ENCODE results near the gene OR5H1. TPM values are rescaled to one million over a fixed set of nuclear protein-coding genes. Genes with fewer than 3 reads are reported as not detected.
"Not testable (repeated sequence)": the region's sequence is repeated elsewhere in the genome, so short reads cannot be mapped to it uniquely, and the experiment has no call there.

The OR5H1 gene
- polyA plus RNA-seq, result not detected

DNA sequence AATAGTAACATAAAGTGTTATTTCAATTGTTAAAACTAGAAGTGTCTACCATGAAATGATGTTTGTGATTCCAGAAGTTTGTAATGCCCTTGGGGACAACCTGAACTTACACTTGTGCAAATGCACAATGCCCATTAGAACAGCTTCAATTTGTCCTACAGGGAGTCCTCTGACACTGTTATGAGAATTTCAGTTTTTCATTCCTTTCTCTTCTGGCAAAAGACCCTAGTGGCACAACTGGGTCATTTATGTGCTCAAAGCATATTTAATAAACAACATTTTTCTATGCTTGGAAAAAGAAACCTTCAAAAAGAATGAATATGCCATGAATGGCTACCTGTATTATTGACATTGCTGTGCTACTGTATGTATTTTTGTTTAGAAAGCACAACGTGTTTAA is at the start of gene OR5H1:
Gene OR5H1, plus strand, starts transcription at position 301 of the 400 bp plus-strand sequence. CDS start 1,977 bp downstream, outside the sequence.
- DNase-seq, result no peak
- no peaks in the 10 kb centered on the region for H3K36me3 Mint-ChIP-seq
- H3K27me3 Mint-ChIP-seq (ENCODE audit: low read depth in 3 of 3), result peaks cover 0 to 5% (median 1%) of the 10 kb centered on the region in 3 donors
- no peak within 1 kb of the TSS for H3K4me3 Mint-ChIP-seq
- H3K4me1 Mint-ChIP-seq, result no peaks in the 10 kb centered on the region
- no peak within 1 kb of the TSS for H3K27ac Mint-ChIP-seq
- peaks cover 0 to 10% (median 0%) of the 10 kb centered on the region in 6 donors for H3K9me3 Mint-ChIP-seq

DNA sequence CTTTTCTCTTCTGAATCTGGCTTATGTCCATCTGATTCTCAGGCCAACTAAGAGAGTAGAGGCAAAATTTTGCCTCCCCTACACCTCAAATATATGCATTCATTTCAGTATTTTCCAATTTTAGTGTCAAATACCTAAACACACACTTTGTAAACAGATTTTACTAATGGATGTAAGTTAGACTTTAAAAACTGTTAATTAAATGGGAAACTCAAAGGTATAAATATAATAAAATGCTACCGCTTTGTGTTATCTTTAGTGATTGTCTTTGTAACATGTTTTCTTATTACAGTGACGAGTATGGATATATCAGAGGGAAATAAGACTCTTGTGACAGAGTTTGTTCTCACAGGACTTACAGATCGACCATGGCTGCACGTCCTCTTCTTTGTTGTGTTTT is 43.6 kb upstream of the OR5H1 start, which contains the start of gene OR5AC2:
Gene OR5AC2, plus strand, starts transcription at position 301 of the 400 bp plus-strand sequence. Its CDS starts 0 bp downstream, at position 301.
- no peak for DNase-seq
- Mint-ChIP-seq H3K4me1 (no peaks in the 10 kb centered on the region), H3K27me3 (ENCODE audit: low read depth in 3 of 3) (peaks cover 0 to 6% (median 0%) of the 10 kb centered on the region in 3 donors), H3K36me3 (no peaks in the 10 kb centered on the region), H3K27ac (no peak within 1 kb of the TSS), H3K4me3 (no peak within 1 kb of the TSS), H3K9me3 (peaks cover 0 to 1% (median 0%) of the 10 kb centered on the region in 6 donors)

DNA sequence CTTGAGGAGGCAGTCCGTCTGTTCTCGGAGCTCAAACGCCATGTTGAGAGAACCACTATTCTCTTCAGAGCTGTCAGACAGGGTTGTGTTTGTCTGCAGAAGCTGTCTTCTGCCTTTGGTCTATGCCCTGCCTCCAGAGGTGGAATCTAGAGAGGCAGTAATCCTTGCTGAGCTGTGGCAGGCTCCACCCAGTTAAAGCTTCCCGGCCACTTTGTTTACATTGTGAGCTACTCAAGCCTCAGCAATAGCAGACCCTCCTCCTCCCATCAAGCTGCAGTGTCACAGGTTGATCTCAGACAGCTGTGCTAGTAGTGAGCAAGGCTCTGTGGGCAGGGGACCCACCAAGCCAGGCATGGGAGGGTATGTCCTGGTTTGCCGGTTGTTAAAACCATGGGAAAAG is 34.6 kb upstream of the OR5H1 start:
- Mint-ChIP-seq H3K9me3 (peaks cover 0 to 7% (median 5%) of the 10 kb centered on the region in 6 donors), H3K27me3 (ENCODE audit: low read depth in 3 of 3) (peaks cover 0 to 2% (median 0%) of the 10 kb centered on the region in 3 donors), H3K27ac (no peak overlapping the region), H3K4me3 (no peak overlapping the region), H3K4me1 (no peaks in the 10 kb centered on the region), H3K36me3 (no peaks in the 10 kb centered on the region)
- no peak for DNase-seq

- Mint-ChIP-seq H3K9me3 (peaks cover 0 to 3% (median 0%) of the 10 kb centered on the region in 6 donors), H3K27me3 (ENCODE audit: low read depth in 3 of 3) (no peaks in the 10 kb centered on the region), H3K36me3 (no peaks in the 10 kb centered on the region), H3K27ac (no peak overlapping the region), H3K4me3 (no peak overlapping the region), H3K4me1 (no peaks in the 10 kb centered on the region)
- no peak for DNase-seq
Observed at GRCh38 chr3:98099848-98100247, 30.7 kb upstream of the OR5H1 start.

- no peaks in the 10 kb centered on the region for H3K4me1 Mint-ChIP-seq
- no peaks in the 10 kb centered on the region for H3K36me3 Mint-ChIP-seq
- no peak for DNase-seq
- peaks cover 0 to 37% (median 32%) of the 10 kb centered on the region in 6 donors for H3K9me3 Mint-ChIP-seq
- H3K27me3 Mint-ChIP-seq (ENCODE audit: low read depth in 3 of 3), result no peaks in the 10 kb centered on the region
- H3K4me3 Mint-ChIP-seq, result no peak overlapping the region
- H3K27ac Mint-ChIP-seq, result no peak overlapping the region
Observed at GRCh38 chr3:98108162-98108561, 22.4 kb upstream of the OR5H1 start.

- no peak for DNase-seq
- H3K36me3 Mint-ChIP-seq, result no peaks in the 10 kb centered on the region
- H3K4me1 Mint-ChIP-seq, result no peaks in the 10 kb centered on the region
- H3K27me3 Mint-ChIP-seq (ENCODE audit: low read depth in 3 of 3), result no peaks in the 10 kb centered on the region
- H3K9me3 Mint-ChIP-seq, result peaks cover 0 to 51% (median 38%) of the 10 kb centered on the region in 6 donors
- no peak overlapping the region for H3K27ac Mint-ChIP-seq
- no peak overlapping the region for H3K4me3 Mint-ChIP-seq
Observed at GRCh38 chr3:98109807-98110549, 20.5 kb upstream of the OR5H1 start.

DNA sequence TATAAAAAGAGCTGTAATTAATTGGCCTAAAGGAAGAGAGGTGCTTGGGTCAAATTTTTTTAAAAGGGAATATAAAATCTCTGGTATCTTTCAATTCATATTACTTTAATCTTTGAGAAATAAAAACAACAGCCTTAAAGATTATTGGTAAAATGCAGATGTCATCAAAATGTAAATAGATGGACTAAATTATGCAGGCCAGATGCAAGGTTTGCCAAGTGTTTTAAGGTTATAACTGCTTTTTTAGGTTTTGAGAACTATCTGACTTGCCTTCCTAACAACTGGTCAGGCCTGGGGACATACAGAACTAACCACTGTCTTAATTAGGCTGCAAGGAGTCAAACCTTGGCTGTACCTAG is 20.0 kb upstream of the OR5H1 start:
- DNase-seq, result no peak
- Mint-ChIP-seq H3K27ac (no peak overlapping the region), H3K4me1 (no peaks in the 10 kb centered on the region), H3K27me3 (ENCODE audit: low read depth in 3 of 3) (no peaks in the 10 kb centered on the region), H3K4me3 (no peak overlapping the region), H3K9me3 (peaks cover 2 to 54% (median 39%) of the 10 kb centered on the region in 6 donors), H3K36me3 (no peaks in the 10 kb centered on the region)

DNA sequence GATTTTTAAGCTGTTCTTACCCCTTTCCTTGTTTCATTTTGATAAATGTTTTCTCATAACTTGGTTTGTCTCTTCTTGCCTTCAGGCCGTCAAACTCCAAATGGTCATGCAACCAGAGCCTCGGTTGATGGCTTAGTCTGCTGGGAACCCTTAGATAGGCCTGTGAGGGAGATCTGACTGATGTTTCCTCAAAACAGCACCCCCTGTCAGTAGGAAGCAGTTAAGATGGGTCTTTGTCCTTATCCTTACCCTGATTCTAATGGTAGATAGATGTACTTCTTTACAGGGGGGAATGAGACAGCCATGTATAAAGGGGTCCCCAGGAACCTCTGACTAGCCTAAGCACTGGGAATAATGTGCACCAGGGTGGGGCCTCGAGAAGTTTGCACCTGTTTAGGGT is 16.3 kb upstream of the OR5H1 start:
- Mint-ChIP-seq H3K27ac (no peak overlapping the region), H3K36me3 (no peaks in the 10 kb centered on the region), H3K4me3 (no peak overlapping the region), H3K27me3 (ENCODE audit: low read depth in 3 of 3) (peaks cover 0 to 2% (median 0%) of the 10 kb centered on the region in 3 donors), H3K9me3 (peaks cover 11 to 67% (median 37%) of the 10 kb centered on the region in 6 donors), H3K4me1 (no peaks in the 10 kb centered on the region)
- no peak for DNase-seq

DNA sequence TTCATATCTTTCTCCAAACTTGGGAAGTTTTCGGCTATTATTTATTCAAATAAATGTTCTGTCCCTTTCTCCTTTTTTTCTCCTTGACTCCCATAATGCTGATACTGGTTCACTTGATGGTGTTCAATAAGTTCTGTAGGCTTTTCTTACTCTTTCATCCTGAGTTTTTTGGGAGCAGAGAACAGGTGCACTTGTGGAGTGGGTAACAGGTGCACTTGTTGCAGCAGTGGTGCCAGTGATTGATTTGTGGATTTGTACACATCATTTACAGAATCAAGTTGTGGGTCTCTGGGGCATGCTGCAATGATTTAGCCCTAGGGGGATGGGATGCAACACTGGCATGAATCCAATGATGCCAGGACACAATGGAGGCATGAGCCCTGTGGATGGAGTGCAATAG is 14.8 kb upstream of the OR5H1 start:
- no peaks in the 10 kb centered on the region for H3K4me1 Mint-ChIP-seq
- no peak overlapping the region for H3K27ac Mint-ChIP-seq
- H3K27me3 Mint-ChIP-seq (ENCODE audit: low read depth in 3 of 3), result peaks cover 0 to 2% (median 0%) of the 10 kb centered on the region in 3 donors
- peaks cover 11 to 57% (median 25%) of the 10 kb centered on the region in 6 donors for H3K9me3 Mint-ChIP-seq
- H3K4me3 Mint-ChIP-seq, result no peak overlapping the region
- no peaks in the 10 kb centered on the region for H3K36me3 Mint-ChIP-seq
- DNase-seq, result no peak

DNA sequence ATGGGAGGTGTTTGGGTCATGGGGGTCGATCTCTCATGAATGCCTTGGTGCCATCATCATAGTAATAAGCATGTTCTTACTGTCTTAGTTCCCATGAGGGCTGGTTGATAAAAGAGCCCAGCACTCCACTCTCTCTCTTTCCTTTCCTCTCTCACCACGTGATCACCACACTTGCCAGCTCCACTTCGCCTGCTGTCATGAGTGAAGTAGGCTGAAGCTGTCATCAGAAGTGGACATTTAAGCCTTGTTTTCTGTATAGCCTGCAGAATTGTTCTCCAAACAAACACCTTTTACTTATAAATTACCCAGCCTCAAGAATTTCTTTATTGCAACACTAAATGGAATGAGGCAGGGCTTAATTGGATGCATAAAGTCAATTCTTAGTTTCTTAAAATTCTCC is 6.1 kb downstream of the OR5H1 start:
- no peak overlapping the region for H3K27ac Mint-ChIP-seq
- peaks cover 0 to 2% (median 1%) of the 10 kb centered on the region in 3 donors for H3K27me3 Mint-ChIP-seq (ENCODE audit: low read depth in 3 of 3)
- no peak overlapping the region for H3K4me3 Mint-ChIP-seq
- H3K4me1 Mint-ChIP-seq, result no peaks in the 10 kb centered on the region
- H3K9me3 Mint-ChIP-seq, result peaks cover 0 to 6% (median 0%) of the 10 kb centered on the region in 6 donors
- no peaks in the 10 kb centered on the region for H3K36me3 Mint-ChIP-seq
- DNase-seq, result no peak

DNA sequence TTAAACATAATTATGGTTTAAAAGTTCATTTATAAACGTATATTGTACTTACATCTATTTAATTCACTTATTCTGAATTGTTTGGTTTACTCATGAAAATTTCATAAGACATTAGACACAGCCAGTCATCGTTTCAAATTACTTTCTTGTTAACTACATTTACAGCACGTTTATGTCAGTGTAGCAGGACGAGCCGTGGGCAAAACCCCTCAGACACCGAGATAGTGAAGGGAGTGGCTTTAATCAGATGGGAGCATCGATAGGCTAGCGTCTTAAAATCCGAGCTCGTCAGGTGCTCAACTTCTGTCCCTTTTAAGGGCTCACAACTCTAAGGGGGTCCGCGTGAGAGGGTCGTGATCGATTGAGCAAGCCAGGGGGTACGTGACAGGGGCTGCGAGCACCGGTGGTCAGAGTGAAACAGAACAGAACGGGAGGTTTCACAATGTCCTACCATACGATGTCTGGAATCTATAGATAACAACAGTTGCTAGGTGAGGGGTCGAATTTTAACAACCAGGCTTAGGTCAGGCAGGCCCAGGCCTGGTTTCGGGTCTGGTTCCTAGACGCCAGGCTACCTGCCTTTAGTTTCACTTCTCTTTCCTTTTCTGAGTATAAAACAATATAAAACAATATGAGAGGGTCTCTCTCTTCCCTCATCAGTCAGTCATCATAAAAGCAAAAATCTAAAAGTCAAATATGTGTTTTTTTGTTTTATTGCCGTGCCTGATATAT is 7.5 kb downstream of the OR5H1 start:
- not testable (repeated sequence) for H3K4me1 Mint-ChIP-seq; H3K4me3 Mint-ChIP-seq; H3K27ac Mint-ChIP-seq; H3K36me3 Mint-ChIP-seq; DNase-seq; H3K27me3 Mint-ChIP-seq (ENCODE audit: low read depth in 3 of 3); H3K9me3 Mint-ChIP-seq

- H3K4me3 Mint-ChIP-seq, result no peak overlapping the region
- no peak for DNase-seq
- peaks cover 0 to 4% (median 2%) of the 10 kb centered on the region in 3 donors for H3K27me3 Mint-ChIP-seq (ENCODE audit: low read depth in 3 of 3)
- H3K9me3 Mint-ChIP-seq, result peaks cover 0 to 7% (median 0%) of the 10 kb centered on the region in 6 donors
- no peaks in the 10 kb centered on the region for H3K36me3 Mint-ChIP-seq
- H3K27ac Mint-ChIP-seq, result no peak overlapping the region
- no peaks in the 10 kb centered on the region for H3K4me1 Mint-ChIP-seq
Observed at GRCh38 chr3:98140531-98140930, 10.0 kb downstream of the OR5H1 start.

- Mint-ChIP-seq H3K36me3 (no peaks in the 10 kb centered on the region), H3K9me3 (peaks cover 5 to 9% (median 8%) of the 10 kb centered on the region in 6 donors), H3K4me3 (no peak within 1 kb of the TSS), H3K4me1 (no peaks in the 10 kb centered on the region), H3K27me3 (ENCODE audit: low read depth in 3 of 3) (peaks cover 0 to 4% (median 1%) of the 10 kb centered on the region in 3 donors), H3K27ac (no peak within 1 kb of the TSS)
- no peak for DNase-seq
Observed at GRCh38 chr3:98147179-98147578, 16.7 kb downstream of the OR5H1 start, which contains the start of gene OR5H14. Gene OR5H14 (plus strand): TSS chr3:98147479. CDS start chr3:98149386, 1,907 bp downstream.

- no peak overlapping the region for H3K27ac Mint-ChIP-seq
- peaks cover 0 to 4% (median 1%) of the 10 kb centered on the region in 3 donors for H3K27me3 Mint-ChIP-seq (ENCODE audit: low read depth in 3 of 3)
- peaks cover 4 to 10% (median 5%) of the 10 kb centered on the region in 6 donors for H3K9me3 Mint-ChIP-seq
- H3K36me3 Mint-ChIP-seq, result no peaks in the 10 kb centered on the region
- no peak for DNase-seq
- H3K4me3 Mint-ChIP-seq, result no peak overlapping the region
- H3K4me1 Mint-ChIP-seq, result no peaks in the 10 kb centered on the region
Observed at GRCh38 chr3:98148751-98149150, 18.2 kb downstream of the OR5H1 start.

All from immature natural killer cell (primary cell).